ENCODE measurements around the gene FBXO24. TPM values are rescaled to one million over a fixed set of nuclear protein-coding genes. Genes with fewer than 3 reads are reported as not detected.

The FBXO24 gene
- total and polyA plus RNA-seq, 9 donors = 0.80 to 2.2 (median 1.5) TPM

DNA sequence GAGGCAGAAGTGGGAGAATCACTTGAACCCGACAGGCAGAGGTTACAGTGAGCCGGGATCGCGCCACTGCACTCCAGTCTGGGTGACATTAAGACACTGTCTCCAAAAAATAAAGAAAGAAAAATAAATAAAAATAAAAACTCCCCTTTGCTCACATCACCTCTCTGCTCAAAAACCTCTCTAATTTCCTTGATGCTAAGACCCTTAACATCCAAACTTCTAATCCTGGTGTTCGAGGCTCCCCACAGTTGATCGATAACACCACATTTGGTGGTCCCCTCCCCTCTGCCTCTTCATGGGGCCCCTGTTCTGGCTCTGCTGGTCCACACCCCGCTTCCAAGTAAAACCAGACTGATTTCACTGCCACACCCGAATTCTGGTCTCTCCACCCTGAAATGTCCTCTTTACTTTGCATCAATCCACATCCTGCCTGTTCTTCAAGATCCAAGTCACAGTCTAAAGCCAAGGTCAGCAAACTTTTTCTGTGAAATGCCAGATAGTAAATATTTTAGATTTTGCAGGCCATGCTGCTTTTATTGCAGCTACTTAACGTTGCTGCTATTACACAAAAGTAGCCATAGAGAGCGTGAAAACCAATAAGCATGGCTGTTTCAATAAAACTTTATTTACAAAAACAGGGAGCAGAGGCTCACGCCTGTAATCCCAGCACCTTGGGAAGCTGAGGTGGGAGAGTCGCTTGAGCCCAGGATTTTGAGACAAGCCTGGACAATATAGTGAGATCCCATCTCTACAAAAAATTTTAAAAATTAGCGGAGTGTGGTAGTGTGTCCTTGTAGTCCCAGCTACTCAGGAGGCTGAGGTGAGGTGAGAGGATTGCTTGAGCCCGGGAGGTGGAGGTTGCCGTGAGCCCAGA is 38.1 kb downstream of the FBXO24 start:
- Histone ChIP-seq H3K4me1 (ENCODE audit: control insufficient read depth, insufficient read depth, low read length) (peaks cover 11% of the 10 kb centered on the region), H3K9me3 (replicated peaks; ENCODE audit: control insufficient read depth, low read depth, low read length) (no peaks in the 10 kb centered on the region), H3K4me3 (ENCODE audit: low read length) (no peak overlapping the region), H3K36me3 (ENCODE audit: control insufficient read depth, insufficient read depth, low read length) (peaks cover 11% of the 10 kb centered on the region), H3K27me3 (ENCODE audit: control insufficient read depth, insufficient read depth, low read length) (peaks cover 2% of the 10 kb centered on the region), H3K27ac (ENCODE audit: low read length) (no peak overlapping the region)
- 85% methylated on average over 6 of the region's 15 CpGs for WGBS (ENCODE audit: insufficient coverage)
- DNase-seq = no peak

DNA sequence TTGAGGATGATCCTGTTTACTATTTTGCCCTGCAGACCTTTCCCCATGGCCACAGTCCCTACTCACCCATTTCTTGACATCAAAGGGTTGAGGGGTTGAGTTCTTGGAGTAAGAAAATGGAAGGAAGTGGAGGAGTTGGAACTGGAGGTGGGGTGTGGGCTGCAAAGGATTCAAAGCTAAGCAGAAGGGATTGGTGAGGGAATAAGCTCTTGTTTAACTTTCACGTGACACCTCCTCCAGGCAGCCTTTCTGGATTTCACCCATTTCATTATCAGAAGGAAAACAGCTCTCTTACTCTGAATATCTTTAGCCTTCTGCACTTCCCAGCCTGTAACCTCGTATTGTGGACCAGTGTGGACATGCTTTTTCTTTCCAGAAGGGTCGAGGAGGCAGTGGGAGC is 39.9 kb downstream of the FBXO24 start:
- Histone ChIP-seq H3K4me3 (ENCODE audit: low read length) (no peak overlapping the region), H3K9me3 (replicated peaks; ENCODE audit: control insufficient read depth, low read depth, low read length) (no peaks in the 10 kb centered on the region), H3K36me3 (ENCODE audit: control insufficient read depth, insufficient read depth, low read length) (peaks cover 3% of the 10 kb centered on the region), H3K4me1 (ENCODE audit: control insufficient read depth, insufficient read depth, low read length) (peaks cover 11% of the 10 kb centered on the region), H3K27ac (ENCODE audit: low read length) (no peak overlapping the region), H3K27me3 (ENCODE audit: control insufficient read depth, insufficient read depth, low read length) (peaks cover 4% of the 10 kb centered on the region)
- DNase-seq = no peak
- 0% methylated on average over 1 of the region's 3 CpGs for WGBS (ENCODE audit: insufficient coverage)

DNA sequence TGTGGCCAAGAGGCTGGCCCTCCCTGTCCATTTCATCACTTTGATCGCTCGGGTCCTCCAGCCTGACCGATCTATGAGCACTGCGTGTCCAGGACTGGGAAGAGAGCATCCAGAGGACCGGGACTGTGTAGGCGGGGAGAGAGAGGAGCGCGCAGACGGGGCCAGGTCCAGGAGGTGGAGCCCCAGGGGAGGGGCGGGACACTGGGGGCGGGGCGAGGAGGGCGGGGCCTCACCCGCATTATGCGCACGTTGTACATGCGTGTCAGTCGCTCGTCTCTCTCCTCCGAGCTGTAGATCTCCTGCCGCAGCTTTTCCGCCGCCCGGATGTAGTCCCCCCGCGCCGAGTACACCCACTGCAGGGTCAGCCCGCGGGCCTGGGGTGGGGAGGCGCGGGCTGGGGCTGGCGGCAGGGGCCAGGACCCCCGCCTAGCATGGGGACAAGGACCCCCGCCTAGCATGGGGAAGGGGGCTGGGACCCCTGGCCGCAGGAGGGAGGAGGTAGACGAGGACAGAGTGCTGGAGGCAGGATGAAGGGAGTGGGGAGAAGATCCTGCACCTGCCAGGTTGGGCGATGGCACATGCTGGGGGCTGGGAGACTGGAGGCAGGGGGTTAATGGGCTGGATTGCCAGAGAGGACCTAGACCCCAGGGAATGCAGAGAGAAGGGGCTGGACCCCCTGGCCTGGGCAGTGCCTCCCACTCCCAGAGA is 40.6 kb downstream of the FBXO24 start:
- peaks cover 11% of the 10 kb centered on the region for H3K4me1 ChIP-seq (ENCODE audit: control insufficient read depth, insufficient read depth, low read length)
- H3K4me3 ChIP-seq (ENCODE audit: low read length) = no peak overlapping the region
- peaks cover 5% of the 10 kb centered on the region for H3K27me3 ChIP-seq (ENCODE audit: control insufficient read depth, insufficient read depth, low read length)
- H3K36me3 ChIP-seq (ENCODE audit: control insufficient read depth, insufficient read depth, low read length) = peaks cover 3% of the 10 kb centered on the region
- WGBS (ENCODE audit: insufficient coverage) = 3% methylated on average over 31 of the region's 37 CpGs
- H3K27ac ChIP-seq (ENCODE audit: low read length) = no peak overlapping the region
- no peaks in the 10 kb centered on the region for H3K9me3 ChIP-seq (replicated peaks; ENCODE audit: control insufficient read depth, low read depth, low read length)
- peak; percentile 84 for DNase-seq

DNA sequence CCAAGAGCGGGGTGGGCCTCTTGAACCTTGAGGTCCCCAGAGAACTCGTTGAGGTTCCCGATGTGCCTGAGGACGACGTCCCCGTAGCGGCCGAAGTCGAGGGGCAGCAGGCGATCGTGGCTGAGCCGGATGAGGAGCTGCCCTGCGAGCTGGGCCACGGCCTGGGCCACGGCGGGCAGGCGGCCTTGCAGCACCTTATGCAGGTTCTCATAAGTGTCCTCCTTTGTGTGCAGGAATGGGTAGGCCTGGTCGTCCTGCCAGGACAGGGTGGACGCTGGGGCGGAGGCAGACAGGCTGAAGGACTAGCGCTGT is 41.1 kb downstream of the FBXO24 start:
- no peak for DNase-seq
- WGBS (ENCODE audit: insufficient coverage) = 81% methylated on average over 17 of the region's 21 CpGs
- peaks cover 11% of the 10 kb centered on the region for H3K4me1 ChIP-seq (ENCODE audit: control insufficient read depth, insufficient read depth, low read length)
- H3K4me3 ChIP-seq (ENCODE audit: low read length) = no peak overlapping the region
- peaks cover 10% of the 10 kb centered on the region for H3K27me3 ChIP-seq (ENCODE audit: control insufficient read depth, insufficient read depth, low read length)
- H3K36me3 ChIP-seq (ENCODE audit: control insufficient read depth, insufficient read depth, low read length) = peaks cover 2% of the 10 kb centered on the region
- H3K27ac ChIP-seq (ENCODE audit: low read length) = no peak overlapping the region
- no peaks in the 10 kb centered on the region for H3K9me3 ChIP-seq (replicated peaks; ENCODE audit: control insufficient read depth, low read depth, low read length)

DNA sequence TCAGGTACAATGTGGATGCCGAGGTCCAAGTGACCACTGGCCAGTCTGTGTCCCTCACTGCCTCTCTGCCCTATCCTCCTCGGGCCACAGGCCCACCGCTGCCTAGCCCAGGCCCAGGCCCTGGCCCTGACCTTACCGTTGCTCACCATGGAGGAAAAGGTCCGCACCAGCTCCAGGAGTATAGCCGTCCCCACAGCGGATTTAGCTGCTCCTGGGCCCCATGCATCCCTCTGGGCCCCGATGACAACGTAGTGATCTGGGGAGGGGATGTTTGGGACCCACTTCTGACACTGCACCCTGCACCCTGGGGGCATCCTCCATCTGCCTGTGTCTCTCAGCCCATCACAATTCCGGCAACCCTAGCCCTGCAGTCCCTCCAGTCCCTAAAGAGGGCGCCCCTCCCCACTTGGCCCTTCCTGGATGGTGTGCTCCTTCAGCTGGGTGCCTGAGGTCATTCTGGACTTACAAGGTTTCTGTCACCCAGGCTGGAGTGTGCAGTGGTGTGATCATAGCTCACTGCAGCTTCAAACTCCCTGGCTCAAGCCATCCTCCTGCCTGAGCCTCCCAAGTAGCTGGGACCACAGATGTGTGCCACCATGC is 43.1 kb downstream of the FBXO24 start:
- DNase-seq = no peak
- Histone ChIP-seq H3K27ac (ENCODE audit: low read length) (no peak overlapping the region), H3K36me3 (ENCODE audit: control insufficient read depth, insufficient read depth, low read length) (no peaks in the 10 kb centered on the region), H3K4me1 (ENCODE audit: control insufficient read depth, insufficient read depth, low read length) (peaks cover 21% of the 10 kb centered on the region), H3K9me3 (replicated peaks; ENCODE audit: control insufficient read depth, low read depth, low read length) (no peaks in the 10 kb centered on the region), H3K4me3 (ENCODE audit: low read length) (no peak overlapping the region), H3K27me3 (ENCODE audit: control insufficient read depth, insufficient read depth, low read length) (peaks cover 30% of the 10 kb centered on the region)
- 50% methylated on average over 7 of the region's 11 CpGs for WGBS (ENCODE audit: insufficient coverage)

DNA sequence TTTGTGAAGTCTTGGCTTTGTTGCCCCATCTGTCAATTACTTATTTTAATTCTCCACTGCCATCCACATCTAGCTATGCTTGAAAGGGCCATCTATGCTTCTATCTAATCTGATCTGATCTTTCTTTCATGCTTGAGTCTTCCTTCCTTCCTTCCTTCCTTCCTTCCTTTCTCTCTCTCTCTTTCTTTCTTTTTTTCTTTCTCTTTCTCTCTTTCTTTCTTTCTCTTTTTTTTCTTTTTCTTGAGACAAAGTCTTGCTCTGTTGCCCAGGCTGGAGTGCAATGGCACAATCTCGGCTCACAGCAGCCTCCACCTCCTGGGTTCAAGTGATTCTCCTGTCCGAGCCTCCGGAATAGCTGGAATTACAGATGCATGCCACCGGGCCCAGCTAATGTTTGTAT is 43.9 kb downstream of the FBXO24 start:
- H3K36me3 ChIP-seq (ENCODE audit: control insufficient read depth, insufficient read depth, low read length) = no peaks in the 10 kb centered on the region
- H3K9me3 ChIP-seq (replicated peaks; ENCODE audit: control insufficient read depth, low read depth, low read length) = no peaks in the 10 kb centered on the region
- no peak overlapping the region for H3K4me3 ChIP-seq (ENCODE audit: low read length)
- WGBS (ENCODE audit: insufficient coverage) = 93% methylated on average over 4 of the region's 4 CpGs
- peaks cover 21% of the 10 kb centered on the region for H3K4me1 ChIP-seq (ENCODE audit: control insufficient read depth, insufficient read depth, low read length)
- peaks cover 38% of the 10 kb centered on the region for H3K27me3 ChIP-seq (ENCODE audit: control insufficient read depth, insufficient read depth, low read length)
- no peak overlapping the region for H3K27ac ChIP-seq (ENCODE audit: low read length)
- DNase-seq = no peak

DNA sequence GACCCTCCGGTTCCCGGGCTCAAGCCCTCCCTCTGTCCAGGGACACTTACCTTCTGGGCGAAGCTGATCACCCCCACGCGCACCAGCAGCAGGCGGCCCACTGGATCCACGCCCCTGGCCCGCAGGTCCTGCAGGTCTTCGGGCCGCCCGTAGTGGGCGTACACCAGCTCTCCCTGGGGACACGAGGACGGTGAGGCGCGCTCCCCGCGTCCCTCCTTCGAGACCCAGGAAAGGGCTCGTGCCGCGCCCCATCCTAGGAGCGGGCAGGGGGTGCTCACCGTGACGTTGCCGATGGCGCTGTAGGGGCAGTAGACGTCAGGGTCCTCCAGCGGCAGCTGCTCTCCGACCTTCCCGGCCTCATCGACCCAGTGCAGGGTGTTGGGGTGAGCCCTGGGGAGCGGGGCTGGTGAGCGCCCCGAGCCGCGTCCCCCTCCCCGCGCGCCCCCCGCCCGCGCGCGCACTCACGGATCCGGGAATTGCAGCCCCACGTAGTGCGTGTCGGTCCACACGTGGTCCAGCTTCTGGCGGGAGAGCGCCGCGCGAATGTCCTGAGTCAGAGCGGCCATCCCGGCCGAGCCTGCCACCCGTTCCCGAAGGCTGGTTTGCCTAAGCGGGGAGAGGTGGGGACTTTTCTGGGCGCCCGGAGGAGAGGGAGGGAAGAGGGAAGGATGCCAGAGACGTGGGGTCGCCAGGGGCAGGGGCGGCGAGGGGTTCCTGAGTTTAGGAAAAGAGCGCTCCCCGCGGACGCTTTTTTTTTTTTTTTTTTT is 47.0 kb downstream of the FBXO24 start:
- peak; percentile 60 for DNase-seq
- Histone ChIP-seq H3K4me1 (ENCODE audit: control insufficient read depth, insufficient read depth, low read length) (peaks cover 11% of the 10 kb centered on the region), H3K27ac (ENCODE audit: low read length) (no peak overlapping the region), H3K36me3 (ENCODE audit: control insufficient read depth, insufficient read depth, low read length) (no peaks in the 10 kb centered on the region), H3K4me3 (ENCODE audit: low read length) (peak overlapping the region; percentile 34), H3K27me3 (ENCODE audit: control insufficient read depth, insufficient read depth, low read length) (peaks cover 37% of the 10 kb centered on the region), H3K9me3 (replicated peaks; ENCODE audit: control insufficient read depth, low read depth, low read length) (no peaks in the 10 kb centered on the region)
- WGBS (ENCODE audit: insufficient coverage) = 1% methylated on average over 57 of the region's 72 CpGs

DNA sequence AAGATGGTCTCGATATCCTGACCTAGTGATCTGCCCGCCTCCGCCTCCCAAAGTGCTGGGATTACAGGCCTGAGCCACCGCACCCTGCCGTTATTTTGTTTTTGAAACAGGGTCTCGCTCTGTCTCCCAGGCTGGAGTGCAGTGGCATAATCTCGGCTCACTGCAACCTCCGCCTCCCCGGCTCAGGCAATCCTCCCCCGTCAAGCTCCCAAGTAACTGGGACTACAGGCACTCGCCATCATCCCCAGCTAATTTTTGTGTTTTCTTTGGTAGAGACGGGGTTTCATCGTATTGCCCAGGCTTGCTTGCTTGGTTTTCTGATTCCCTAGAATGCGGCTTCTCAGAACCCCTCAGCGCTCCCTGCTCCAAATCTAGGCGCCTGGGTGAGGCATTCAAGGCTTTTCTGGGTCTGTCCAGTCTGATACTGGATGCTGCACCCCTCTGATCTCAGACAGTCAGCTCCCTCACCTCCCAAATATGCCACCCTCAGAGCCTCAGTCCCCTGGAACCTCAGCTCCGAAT is 53.9 kb downstream of the FBXO24 start:
- DNase-seq = no peak
- 78% methylated on average over 17 of the region's 17 CpGs for WGBS (ENCODE audit: insufficient coverage)
- Histone ChIP-seq H3K27me3 (ENCODE audit: control insufficient read depth, insufficient read depth, low read length) (peaks cover 17% of the 10 kb centered on the region), H3K9me3 (replicated peaks; ENCODE audit: control insufficient read depth, low read depth, low read length) (no peaks in the 10 kb centered on the region), H3K36me3 (ENCODE audit: control insufficient read depth, insufficient read depth, low read length) (no peaks in the 10 kb centered on the region), H3K27ac (ENCODE audit: low read length) (no peak overlapping the region), H3K4me3 (ENCODE audit: low read length) (no peak overlapping the region), H3K4me1 (ENCODE audit: control insufficient read depth, insufficient read depth, low read length) (no peaks in the 10 kb centered on the region)

DNA sequence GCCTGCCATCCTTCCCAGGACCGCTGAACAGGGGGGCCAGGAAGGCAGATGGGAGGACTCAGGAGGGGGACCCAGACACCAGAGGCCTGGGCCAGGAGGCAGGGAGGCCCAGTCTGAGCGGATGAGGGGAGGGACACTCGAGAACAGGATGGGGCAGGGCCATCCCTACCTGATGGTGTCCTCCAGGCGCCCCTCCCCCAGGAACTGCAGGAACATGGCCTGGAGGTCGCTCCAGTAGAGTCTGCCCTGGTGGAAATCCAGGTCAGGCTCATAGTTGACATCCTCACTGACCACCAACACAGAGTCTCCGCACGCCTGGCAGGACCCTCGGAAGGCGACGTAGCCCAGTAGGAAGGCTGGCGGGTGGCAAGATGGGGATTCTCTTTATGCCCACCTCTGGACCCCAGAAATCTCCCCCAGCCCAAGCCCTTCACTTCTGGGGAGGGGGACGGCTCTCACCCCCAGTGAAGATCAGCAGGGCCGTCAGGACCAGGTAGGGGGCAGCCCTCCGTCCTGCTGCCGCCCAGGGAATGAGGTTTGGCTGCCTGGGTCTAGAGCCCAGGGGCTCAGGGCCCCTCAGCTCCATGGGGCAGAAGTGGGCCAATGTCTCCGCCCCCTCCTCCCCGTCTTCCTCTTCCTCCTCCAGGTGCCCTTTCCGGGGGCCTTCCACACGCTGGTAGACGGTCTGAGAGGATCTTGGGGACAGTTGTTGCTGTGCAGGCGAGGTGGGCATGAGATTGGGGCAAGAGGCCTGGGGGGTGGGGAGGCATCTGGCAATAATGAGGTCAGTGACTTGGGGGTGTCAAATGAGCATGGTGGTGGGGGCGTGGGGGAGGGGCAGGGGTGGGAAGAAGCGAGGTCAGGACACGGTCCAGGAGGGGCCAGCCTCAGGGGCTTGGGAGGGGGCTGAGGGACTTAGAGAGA is 54.7 kb downstream of the FBXO24 start:
- no peak overlapping the region for H3K27ac ChIP-seq (ENCODE audit: low read length)
- no peak overlapping the region for H3K4me3 ChIP-seq (ENCODE audit: low read length)
- H3K4me1 ChIP-seq (ENCODE audit: control insufficient read depth, insufficient read depth, low read length) = no peaks in the 10 kb centered on the region
- H3K36me3 ChIP-seq (ENCODE audit: control insufficient read depth, insufficient read depth, low read length) = no peaks in the 10 kb centered on the region
- no peaks in the 10 kb centered on the region for H3K9me3 ChIP-seq (replicated peaks; ENCODE audit: control insufficient read depth, low read depth, low read length)
- H3K27me3 ChIP-seq (ENCODE audit: control insufficient read depth, insufficient read depth, low read length) = peaks cover 18% of the 10 kb centered on the region
- WGBS (ENCODE audit: insufficient coverage) = 55% methylated on average over 8 of the region's 24 CpGs
- no peak for DNase-seq

Data from muscle of leg (tissue), 11 donors.